ENCODE data around the gene AGO3. TPM values are rescaled to one million over a fixed set of nuclear protein-coding genes. Genes with fewer than 3 reads are reported as not detected.

Gene AGO3
- total RNA-seq, 2 experiments from 2014 or later, result 22.5 to 42.0 TPM

DNA sequence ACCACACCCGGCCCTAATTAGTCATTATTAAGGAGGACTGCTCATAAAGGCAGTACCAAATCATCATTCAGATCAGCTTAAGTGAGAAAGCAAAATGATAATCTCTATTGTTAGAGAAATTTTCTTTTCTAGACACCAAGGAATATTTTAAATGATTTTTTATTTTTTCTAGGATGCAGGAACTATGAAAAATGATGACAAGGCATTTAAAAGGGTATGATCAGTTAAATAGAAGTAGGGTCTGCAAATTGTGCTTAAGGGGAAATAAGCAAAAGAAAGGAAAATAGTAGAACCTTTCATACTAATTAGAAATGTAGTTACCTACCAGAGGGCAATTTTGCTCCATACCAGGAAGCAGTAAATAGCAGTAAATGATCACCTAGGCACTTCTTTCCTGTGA lies 131.4 kb downstream of the AGO3 start:
- intact Hi-C loops (cut with micrococcal nuclease; ENCODE audit: unreplicated experiment), result no loop called here
- Histone ChIP-seq H3K79me2 (ENCODE audit: insufficient read depth, low read depth, low read length) (no peaks in the 10 kb centered on the region), H2AFZ (ENCODE audit: low read length) (no peak overlapping the region), H3K4me2 (ENCODE audit: low read length) (no peak overlapping the region), H3K4me1 (ENCODE audit: insufficient read depth, low read length, poor library complexity, severe bottlenecking) (no peaks in the 10 kb centered on the region), H3K4me3 (ENCODE audit: low read depth, low read length, poor library complexity, severe bottlenecking) (no peak overlapping the region), H3K9me2 (ENCODE audit: insufficient read depth, low read length) (no peaks in the 10 kb centered on the region), H4K20me1 (ENCODE audit: insufficient read depth, low read length) (no peaks in the 10 kb centered on the region), H3K27ac (ENCODE audit: low read depth, low read length, poor library complexity, severe bottlenecking) (no peak overlapping the region), H3K36me3 (ENCODE audit: insufficient read depth, low read length) (no peaks in the 10 kb centered on the region), H3K9me3 (ENCODE audit: low read length) (no peaks in the 10 kb centered on the region)
- ChIA-PET CTCF (ENCODE audit: unreplicated experiment) (no interaction called here), POLR2A (interaction anchor here (0.7 kb wide), 1 partner anchor 188 kb away, joined by 3 read pairs; no protein-coding TSS in a partner anchor)
- no peak for DNase-seq (ENCODE audit: low spot score)
- BruUV-seq (replicated peaks), result no TSS peak
- TF ChIP-seq EZH2phosphoT487 (IDR thresholded peaks at IDR 0.05; ENCODE audit: borderline replicate concordance, low read depth, low read length), result no peak
- TF ChIP-seq, protein P1, sequence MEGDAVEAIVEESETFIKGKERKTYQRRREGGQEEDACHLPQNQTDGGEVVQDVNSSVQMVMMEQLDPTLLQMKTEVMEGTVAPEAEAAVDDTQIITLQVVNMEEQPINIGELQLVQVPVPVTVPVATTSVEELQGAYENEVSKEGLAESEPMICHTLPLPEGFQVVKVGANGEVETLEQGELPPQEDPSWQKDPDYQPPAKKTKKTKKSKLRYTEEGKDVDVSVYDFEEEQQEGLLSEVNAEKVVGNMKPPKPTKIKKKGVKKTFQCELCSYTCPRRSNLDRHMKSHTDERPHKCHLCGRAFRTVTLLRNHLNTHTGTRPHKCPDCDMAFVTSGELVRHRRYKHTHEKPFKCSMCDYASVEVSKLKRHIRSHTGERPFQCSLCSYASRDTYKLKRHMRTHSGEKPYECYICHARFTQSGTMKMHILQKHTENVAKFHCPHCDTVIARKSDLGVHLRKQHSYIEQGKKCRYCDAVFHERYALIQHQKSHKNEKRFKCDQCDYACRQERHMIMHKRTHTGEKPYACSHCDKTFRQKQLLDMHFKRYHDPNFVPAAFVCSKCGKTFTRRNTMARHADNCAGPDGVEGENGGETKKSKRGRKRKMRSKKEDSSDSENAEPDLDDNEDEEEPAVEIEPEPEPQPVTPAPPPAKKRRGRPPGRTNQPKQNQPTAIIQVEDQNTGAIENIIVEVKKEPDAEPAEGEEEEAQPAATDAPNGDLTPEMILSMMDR (conservative IDR thresholded peaks at IDR 0.05; ENCODE audit: low read length), result no peak

- H3K36me3 ChIP-seq (ENCODE audit: insufficient read depth, low read length), result no peaks in the 10 kb centered on the region
- ChIA-PET POLR2A (no interaction called here), CTCF (ENCODE audit: unreplicated experiment) (no interaction called here)
- TF ChIP-seq, protein P1 (conservative IDR thresholded peaks at IDR 0.05; ENCODE audit: low read length), result no peak
- no peak for TF ChIP-seq EZH2phosphoT487 (IDR thresholded peaks at IDR 0.05; ENCODE audit: borderline replicate concordance, low read depth, low read length)
- no TSS peak for BruUV-seq (replicated peaks)
- H3K9me3 ChIP-seq (ENCODE audit: low read length), result no peaks in the 10 kb centered on the region
- H3K27ac ChIP-seq (ENCODE audit: low read depth, low read length, poor library complexity, severe bottlenecking), result no peak overlapping the region
- no peak overlapping the region for H3K4me2 ChIP-seq (ENCODE audit: low read length)
- H4K20me1 ChIP-seq (ENCODE audit: insufficient read depth, low read length), result no peaks in the 10 kb centered on the region
- no peaks in the 10 kb centered on the region for H3K4me1 ChIP-seq (ENCODE audit: insufficient read depth, low read length, poor library complexity, severe bottlenecking)
- H3K9me2 ChIP-seq (ENCODE audit: insufficient read depth, low read length), result no peaks in the 10 kb centered on the region
- DNase-seq (ENCODE audit: low spot score), result no peak
- no peaks in the 10 kb centered on the region for H3K79me2 ChIP-seq (ENCODE audit: insufficient read depth, low read depth, low read length)
- H3K4me3 ChIP-seq (ENCODE audit: low read depth, low read length, poor library complexity, severe bottlenecking), result no peak overlapping the region
- no peak overlapping the region for H2AFZ ChIP-seq (ENCODE audit: low read length)
- intact Hi-C loops (cut with micrococcal nuclease; ENCODE audit: unreplicated experiment), result no loop called here
These were observed 137.0 kb downstream of the AGO3 start for GRCh38 chr1:36067871-36068270.

- H3K9me2 ChIP-seq (ENCODE audit: insufficient read depth, low read length), result no peaks in the 10 kb centered on the region
- H3K4me1 ChIP-seq (ENCODE audit: insufficient read depth, low read length, poor library complexity, severe bottlenecking), result no peaks in the 10 kb centered on the region
- POLR2A ChIA-PET, result interaction anchor here (0.6 kb wide), 1 partner anchor 90 kb away, joined by 3 read pairs; no protein-coding TSS in a partner anchor
- DNase-seq (ENCODE audit: low spot score), result no peak
- no peak overlapping the region for H2AFZ ChIP-seq (ENCODE audit: low read length)
- H3K36me3 ChIP-seq (ENCODE audit: insufficient read depth, low read length), result no peaks in the 10 kb centered on the region
- no TSS peak for BruUV-seq (replicated peaks)
- no peaks in the 10 kb centered on the region for H3K79me2 ChIP-seq (ENCODE audit: insufficient read depth, low read depth, low read length)
- no peaks in the 10 kb centered on the region for H3K9me3 ChIP-seq (ENCODE audit: low read length)
- no peak overlapping the region for H3K4me2 ChIP-seq (ENCODE audit: low read length)
- TF ChIP-seq EZH2phosphoT487 (IDR thresholded peaks at IDR 0.05; ENCODE audit: borderline replicate concordance, low read depth, low read length), result no peak
- no peak overlapping the region for H3K27ac ChIP-seq (ENCODE audit: low read depth, low read length, poor library complexity, severe bottlenecking)
- CTCF ChIA-PET (ENCODE audit: unreplicated experiment), result no interaction called here
- no peaks in the 10 kb centered on the region for H4K20me1 ChIP-seq (ENCODE audit: insufficient read depth, low read length)
- no peak overlapping the region for H3K4me3 ChIP-seq (ENCODE audit: low read depth, low read length, poor library complexity, severe bottlenecking)
- intact Hi-C loops (cut with micrococcal nuclease; ENCODE audit: unreplicated experiment), result no loop called here
These were observed 138.0 kb downstream of the AGO3 start for GRCh38 chr1:36068866-36069265.
